Cardiac muscle cell (in vitro differentiated cells and primary cell): ENCODE measurements around the gene TWNK. TPM values are rescaled to one million over a fixed set of nuclear protein-coding genes. Genes with fewer than 3 reads are reported as not detected.

Experiments
- DNase-seq, 2 donors: peaks; one replicate each; pipeline versions ENCODE4 v3.0.0 to v3.0.0-alpha.2; 2010 to 2017; ENCODE audit warnings: low read depth in 1 of 2, low spot score in 1 of 2
- H3K27ac ChIP-seq: fragments of 200-600 bp; sonication (generic); 2 replicates; pipeline ENCODE4 v1.5.1; 2016
- H3K27me3 ChIP-seq: fragments of 200-600 bp; sonication (generic); 2 replicates; pipeline ENCODE4 v1.6.0; 2016; ENCODE audit warnings: control low read depth
- H3K36me3 ChIP-seq: fragments of 200-600 bp; sonication (generic); 2 replicates; pipeline ENCODE4 v1.5.1; 2016; ENCODE audit warnings: control low read depth
- H3K4me1 ChIP-seq: fragments of 200-600 bp; sonication (generic); 2 replicates; pipeline ENCODE4 v1.8.1; 2017; ENCODE audit warnings: low read depth, mild to moderate bottlenecking, mixed run types
- H3K4me3 ChIP-seq: fragments of 200-600 bp; sonication (generic); 2 replicates; pipeline ENCODE4 v1.5.1; 2016; ENCODE audit warnings: mild to moderate bottlenecking
- H3K9me3 ChIP-seq: fragments of 200-600 bp; sonication (generic); 2 replicates; pipeline ENCODE4 v1.5.1; 2017; ENCODE audit warnings: low read depth, mild to moderate bottlenecking, control low read depth
- CTCF ChIP-seq: IDR thresholded peaks from 2 replicates; pipeline ENCODE4 v1.5.1; 2012; ENCODE audit warnings: low read depth, mild to moderate bottlenecking, low read length
- polyA plus RNA-seq: library from polyadenylated mRNA; unstranded; fragments of >200 nt; fragmentation: Nextera tagmentation; extraction: Ambion mirVana; gene quantifications from 2 replicates; pipeline ENCODE4 v1.2.1, GENCODE V29; 2016
- total RNA-seq: library from RNA; depleted of rRNA; stranded (reverse); fragments of >200 nt; gene quantifications from 2 replicates; pipeline ENCODE4 v1.2.3, GENCODE V29; 2016

TWNK gene
- total and polyA plus RNA-seq, 2 experiments from 2014 or later = 6.9 to 7.6 TPM

GRCh38 chr10:100966887-100967286 lies 20.5 kb upstream of the TWNK start:
- peak overlapping the region; percentile 74 for H3K27ac ChIP-seq
- H3K4me1 ChIP-seq = peaks cover 9% of the 10 kb centered on the region
- H3K9me3 ChIP-seq = no peaks in the 10 kb centered on the region
- no peak for DNase-seq
- no peak for TF ChIP-seq CTCF
- no peaks in the 10 kb centered on the region for H3K27me3 ChIP-seq
- H3K4me3 ChIP-seq = no peak overlapping the region
- peaks cover 14% of the 10 kb centered on the region for H3K36me3 ChIP-seq

- no peaks in the 10 kb centered on the region for H3K27me3 ChIP-seq
- no peak for TF ChIP-seq CTCF
- no peak for DNase-seq
- peaks cover 10% of the 10 kb centered on the region for H3K36me3 ChIP-seq
- no peaks in the 10 kb centered on the region for H3K9me3 ChIP-seq
- no peak overlapping the region for H3K4me3 ChIP-seq
- H3K4me1 ChIP-seq = peaks cover 9% of the 10 kb centered on the region
- peak overlapping the region; percentile 74 for H3K27ac ChIP-seq
Measured at GRCh38 chr10:100967332-100967731, 20.0 kb upstream of the TWNK start.

GRCh38 chr10:100968062-100968736 lies 19.1 kb upstream of the TWNK start:
- Histone ChIP-seq H3K4me3 (no peak overlapping the region), H3K27ac (no peak overlapping the region), H3K36me3 (peaks cover 1% of the 10 kb centered on the region), H3K27me3 (no peaks in the 10 kb centered on the region), H3K4me1 (peaks cover 9% of the 10 kb centered on the region), H3K9me3 (no peaks in the 10 kb centered on the region)
- no peak for TF ChIP-seq CTCF
- DNase-seq = no peak

GRCh38 chr10:100968863-100969186 lies 18.5 kb upstream of the TWNK start:
- no peak for TF ChIP-seq CTCF
- Histone ChIP-seq H3K4me3 (peak overlapping the region; percentile 81), H3K36me3 (no peaks in the 10 kb centered on the region), H3K9me3 (no peaks in the 10 kb centered on the region), H3K27me3 (no peaks in the 10 kb centered on the region), H3K4me1 (peaks cover 9% of the 10 kb centered on the region), H3K27ac (no peak overlapping the region)
- DNase-seq = no peak

- no peak within 1 kb of the TSS for H3K27ac ChIP-seq
- H3K9me3 ChIP-seq = no peaks in the 10 kb centered on the region
- peak; percentile 48 to 80 for DNase-seq
Measured at GRCh38 chr10:100969187-100970075, 17.9 kb upstream of the TWNK start, which contains the start of gene SEMA4G. Gene SEMA4G, plus strand, starts transcription at chr10:100969504. Its CDS starts 3,409 bp downstream, at chr10:100972913.

More at GRCh38 chr10:100969187-100970075, 17.9 kb upstream of the TWNK start, which contains the start of gene SEMA4G:
- peak; percentile 72 for TF ChIP-seq CTCF
- Histone ChIP-seq H3K27me3 (no peaks in the 10 kb centered on the region), H3K4me1 (peaks cover 9% of the 10 kb centered on the region), H3K4me3 (peak within 1 kb of the TSS; percentile 81), H3K36me3 (no peaks in the 10 kb centered on the region)
